ENCODE results near the gene ASB11.

DNA sequence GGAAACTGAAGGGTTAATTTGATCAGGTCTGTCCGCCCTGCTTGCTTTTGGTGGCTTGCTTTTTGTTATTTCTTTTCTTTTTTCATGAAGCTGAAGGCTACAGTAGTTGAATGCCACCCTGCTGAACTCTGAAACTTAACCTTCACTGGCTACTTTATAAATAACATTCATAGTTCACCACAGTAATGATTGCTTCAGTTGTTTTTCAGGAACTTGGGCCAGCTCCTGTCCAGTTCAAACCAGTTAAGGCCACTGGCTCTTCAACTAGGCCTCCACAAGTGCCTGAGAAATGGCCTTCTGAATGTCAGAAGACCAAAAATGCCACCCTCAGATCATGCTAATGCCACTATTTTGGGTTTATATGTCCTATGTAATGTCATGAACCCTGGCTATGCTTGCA, 37.8 kb downstream of the ASB11 start:
- TF ChIP-seq, protein P1, sequence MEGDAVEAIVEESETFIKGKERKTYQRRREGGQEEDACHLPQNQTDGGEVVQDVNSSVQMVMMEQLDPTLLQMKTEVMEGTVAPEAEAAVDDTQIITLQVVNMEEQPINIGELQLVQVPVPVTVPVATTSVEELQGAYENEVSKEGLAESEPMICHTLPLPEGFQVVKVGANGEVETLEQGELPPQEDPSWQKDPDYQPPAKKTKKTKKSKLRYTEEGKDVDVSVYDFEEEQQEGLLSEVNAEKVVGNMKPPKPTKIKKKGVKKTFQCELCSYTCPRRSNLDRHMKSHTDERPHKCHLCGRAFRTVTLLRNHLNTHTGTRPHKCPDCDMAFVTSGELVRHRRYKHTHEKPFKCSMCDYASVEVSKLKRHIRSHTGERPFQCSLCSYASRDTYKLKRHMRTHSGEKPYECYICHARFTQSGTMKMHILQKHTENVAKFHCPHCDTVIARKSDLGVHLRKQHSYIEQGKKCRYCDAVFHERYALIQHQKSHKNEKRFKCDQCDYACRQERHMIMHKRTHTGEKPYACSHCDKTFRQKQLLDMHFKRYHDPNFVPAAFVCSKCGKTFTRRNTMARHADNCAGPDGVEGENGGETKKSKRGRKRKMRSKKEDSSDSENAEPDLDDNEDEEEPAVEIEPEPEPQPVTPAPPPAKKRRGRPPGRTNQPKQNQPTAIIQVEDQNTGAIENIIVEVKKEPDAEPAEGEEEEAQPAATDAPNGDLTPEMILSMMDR (IDR thresholded peaks at IDR 0.05): no peak
- no peak for TF ChIP-seq POLR2AphosphoS5 (IDR thresholded peaks at IDR 0.05)
- no peak for TF ChIP-seq POLR2A (IDR thresholded peaks at IDR 0.05)

All from upper lobe of left lung (tissue), 4 donors.